NT2/D1 (cell line): ENCODE measurements around the gene CDK5.

Source experiments
- YY1 ChIP-seq: IDR thresholded peaks from 2 replicates; pipeline ENCODE4 v1.6.1; 2011; ENCODE audit not compliant: insufficient read length, insufficient read depth
- ZNF274 ChIP-seq: IDR thresholded peaks from 2 replicates; pipeline ENCODE4 v1.6.1; 2011; ENCODE audit warnings: mild to moderate bottlenecking, low read depth, low read length

GRCh38 chr7:151047976-151048815 is 9.5 kb downstream of the CDK5 start, which contains the start of gene ASIC3:
- TF ChIP-seq YY1: no peak
- TF ChIP-seq ZNF274: no peak
